RCC 7860 (cell line): ENCODE data around the gene PLXNB1.
"Not testable (repeated sequence)": the region's sequence is repeated elsewhere in the genome, so short reads cannot be mapped to it uniquely, and the experiment has no call there.

ENCODE experiments used
- DNase-seq: peaks from one replicate; pipeline ENCODE4 v3.0.0-alpha.2; 2015; ENCODE audit warnings: low spot score
- FAIRE-seq: peaks from 2 replicates; lab custom pipeline; 2012; peaks lifted over from hg19 to GRCh38; lab: Jason Lieb, UNC

Gene PLXNB1

GRCh38 chr3:48464713-48465221, 34.9 kb upstream of the PLXNB1 start:
- no peak for DNase-seq
- no peak for FAIRE-seq

- FAIRE-seq (no peak), DNase-seq (no peak)
Measured at GRCh38 chr3:48463703-48464102, 33.8 kb upstream of the PLXNB1 start.

- not testable (repeated sequence) for DNase-seq, FAIRE-seq
Measured at GRCh38 chr3:48461767-48462166, 31.9 kb upstream of the PLXNB1 start.

- DNase-seq (no peak), FAIRE-seq (no peak)
Measured at GRCh38 chr3:48460517-48460902, 30.6 kb upstream of the PLXNB1 start.

GRCh38 chr3:48459773-48460516, 30.1 kb upstream of the PLXNB1 start:
- DNase-seq (no peak), FAIRE-seq (no peak)

GRCh38 chr3:48459331-48459730, 29.4 kb upstream of the PLXNB1 start:
- FAIRE-seq: no peak
- DNase-seq: no peak

GRCh38 chr3:48456456-48456855, 26.6 kb upstream of the PLXNB1 start:
- DNase-seq: no peak
- no peak for FAIRE-seq

GRCh38 chr3:48451270-48451669, 21.4 kb upstream of the PLXNB1 start:
- DNase-seq (no peak), FAIRE-seq (no peak)

GRCh38 chr3:48446425-48447193, 16.7 kb upstream of the PLXNB1 start, which contains the start of gene ATRIP:
Gene ATRIP (plus strand): TSS chr3:48446737. CDS start chr3:48446846, 109 bp downstream.
- FAIRE-seq: no peak
- peak; percentile 67 for DNase-seq

- no peak for DNase-seq
- FAIRE-seq: no peak
Measured at GRCh38 chr3:48446043-48446424, 16.1 kb upstream of the PLXNB1 start.

GRCh38 chr3:48445277-48445882, 15.5 kb upstream of the PLXNB1 start:
- DNase-seq (no peak), FAIRE-seq (no peak)

- DNase-seq (no peak), FAIRE-seq (no peak)
Measured at GRCh38 chr3:48441940-48442339, 12.1 kb upstream of the PLXNB1 start.

GRCh38 chr3:48440590-48440958, 10.7 kb upstream of the PLXNB1 start:
- DNase-seq (no peak), FAIRE-seq (no peak)

GRCh38 chr3:48439820-48440589, 10.1 kb upstream of the PLXNB1 start, which contains the start of the genes CCDC51 and TMA7:
Gene CCDC51 (minus strand): TSS chr3:48440119. CDS start chr3:48435128, 4,991 bp downstream.
Gene TMA7 (plus strand): TSS chr3:48440257. CDS start chr3:48440297, 40 bp downstream.
- FAIRE-seq (peak; percentile 84), DNase-seq (peak; percentile 91)

- DNase-seq (no peak), FAIRE-seq (no peak)
Measured at GRCh38 chr3:48437812-48438211, 7.9 kb upstream of the PLXNB1 start.

- no peak for FAIRE-seq
Measured at GRCh38 chr3:48436855-48437254, 7.0 kb upstream of the PLXNB1 start.

GRCh38 chr3:48436477-48436787, 6.5 kb upstream of the PLXNB1 start:
- DNase-seq (no peak), FAIRE-seq (no peak)

More at GRCh38 chr3:48436855-48437254, 7.0 kb upstream of the PLXNB1 start:
- DNase-seq: no peak

GRCh38 chr3:48435774-48436476, 6.0 kb upstream of the PLXNB1 start:
- peak; percentile 69 for DNase-seq
- peak; percentile 11 for FAIRE-seq

- FAIRE-seq (no peak), DNase-seq (no peak)
Measured at GRCh38 chr3:48435223-48435595, 5.3 kb upstream of the PLXNB1 start.

GRCh38 chr3:48434591-48435222, 4.8 kb upstream of the PLXNB1 start:
- FAIRE-seq: no peak

More at GRCh38 chr3:48434591-48435222, 4.8 kb upstream of the PLXNB1 start:
- no peak for DNase-seq
